Stimulated activated naive B cell treated with anti-CD40 and anti-IgM and Interleukin-4, amounts not matched to agents 10 μg/mL and 1 μg/mL and 100 μg/mL, for 72 hours (primary cell): ENCODE results near the gene RNF5.

Experiments used
- ATAC-seq, 2 donors: fragments of 150-1000 bp; cut with Tn5 transposase; replicated peaks; 2 replicates each; pipeline ENCODE4 v1.10.0; 2021; ENCODE audit warnings: moderate library complexity in 1 of 2
- DNase-seq: peaks from one replicate; pipeline ENCODE4 v3.0.0; 2021
- H3K27ac Mint-ChIP-seq: one replicate; pipeline ENCODE4 v1.8.0; 2022; ENCODE audit warnings: mild to moderate bottlenecking, mixed read lengths
- H3K27me3 Mint-ChIP-seq, 2 donors: one replicate each; pipeline ENCODE4 v1.8.0; 2022; ENCODE audit warnings: mixed read lengths in 2 of 2
- H3K36me3 Mint-ChIP-seq, 2 donors: one replicate each; pipeline ENCODE4 v1.8.0; 2022; ENCODE audit warnings: mixed read lengths in 2 of 2, mild to moderate bottlenecking in 1 of 2
- H3K4me1 Mint-ChIP-seq, 2 donors: one replicate each; pipeline ENCODE4 v1.8.0; 2022; ENCODE audit warnings: mixed read lengths in 2 of 2, mild to moderate bottlenecking in 1 of 2
- H3K4me3 Mint-ChIP-seq, 2 donors: one replicate each; pipeline ENCODE4 v1.8.0; 2022; ENCODE audit warnings: mild to moderate bottlenecking in 2 of 2, mixed read lengths in 2 of 2, moderate library complexity in 1 of 2
- H3K9me3 Mint-ChIP-seq, 2 donors: one replicate each; pipeline ENCODE4 v1.8.0; 2022; ENCODE audit warnings: mixed read lengths in 2 of 2, mild to moderate bottlenecking in 1 of 2

Gene RNF5

GRCh38 chr6:32212076-32212760 lies 34.0 kb downstream of the RNF5 start:
- Mint-ChIP-seq H3K27me3 (no peaks in the 10 kb centered on the region), H3K36me3 (no peaks in the 10 kb centered on the region), H3K27ac (no peak overlapping the region), H3K4me1 (peaks cover 4 to 11% of the 10 kb centered on the region in 2 donors), H3K4me3 (no peak overlapping the region), H3K9me3 (no peaks in the 10 kb centered on the region)
- ATAC-seq (no peak), DNase-seq (no peak)

- H3K27ac Mint-ChIP-seq = no peak overlapping the region
- no peak for ATAC-seq
Measured at GRCh38 chr6:32213649-32214048, 35.4 kb downstream of the RNF5 start.

GRCh38 chr6:32214126-32214525 lies 35.9 kb downstream of the RNF5 start:
- no peak for DNase-seq
- Mint-ChIP-seq H3K36me3 (no peaks in the 10 kb centered on the region), H3K27me3 (peaks cover 0 to 6% of the 10 kb centered on the region in 2 donors), H3K27ac (no peak overlapping the region), H3K9me3 (no peaks in the 10 kb centered on the region), H3K4me3 (no peak overlapping the region), H3K4me1 (peaks cover 6 to 11% of the 10 kb centered on the region in 2 donors)
- ATAC-seq = peak in 1 of 2 donors; percentile 48

More at GRCh38 chr6:32213649-32214048, 35.4 kb downstream of the RNF5 start:
- Mint-ChIP-seq H3K36me3 (no peaks in the 10 kb centered on the region), H3K4me3 (no peak overlapping the region), H3K27me3 (peaks cover 0 to 2% of the 10 kb centered on the region in 2 donors), H3K4me1 (peaks cover 6 to 11% of the 10 kb centered on the region in 2 donors), H3K9me3 (no peaks in the 10 kb centered on the region)
- DNase-seq = no peak

GRCh38 chr6:32215617-32216016 lies 37.4 kb downstream of the RNF5 start:
- Mint-ChIP-seq H3K27me3 (peaks cover 0 to 6% of the 10 kb centered on the region in 2 donors), H3K9me3 (no peaks in the 10 kb centered on the region), H3K27ac (no peak overlapping the region), H3K4me3 (no peak overlapping the region), H3K36me3 (no peaks in the 10 kb centered on the region), H3K4me1 (peaks cover 10 to 11% of the 10 kb centered on the region in 2 donors)
- DNase-seq (no peak), ATAC-seq (no peak)

- H3K4me3 Mint-ChIP-seq = no peak overlapping the region
- no peaks in the 10 kb centered on the region for H3K9me3 Mint-ChIP-seq
Measured at GRCh38 chr6:32216285-32216684, 38.1 kb downstream of the RNF5 start.

GRCh38 chr6:32216998-32217397 lies 38.8 kb downstream of the RNF5 start:
- H3K27ac Mint-ChIP-seq = no peak overlapping the region
- DNase-seq = no peak
- no peak for ATAC-seq
- no peak overlapping the region for H3K4me3 Mint-ChIP-seq
- peaks cover 10 to 11% of the 10 kb centered on the region in 2 donors for H3K4me1 Mint-ChIP-seq
- peaks cover 0 to 6% of the 10 kb centered on the region in 2 donors for H3K27me3 Mint-ChIP-seq
- no peaks in the 10 kb centered on the region for H3K36me3 Mint-ChIP-seq
- H3K9me3 Mint-ChIP-seq = no peaks in the 10 kb centered on the region

More at GRCh38 chr6:32216285-32216684, 38.1 kb downstream of the RNF5 start:
- Mint-ChIP-seq H3K36me3 (no peaks in the 10 kb centered on the region), H3K4me1 (peaks cover 10 to 11% of the 10 kb centered on the region in 2 donors), H3K27ac (no peak overlapping the region), H3K27me3 (peaks cover 0 to 6% of the 10 kb centered on the region in 2 donors)
- no peak for DNase-seq
- ATAC-seq = no peak

GRCh38 chr6:32218167-32218566 lies 40.0 kb downstream of the RNF5 start:
- no peaks in the 10 kb centered on the region for H3K36me3 Mint-ChIP-seq
- no peaks in the 10 kb centered on the region for H3K9me3 Mint-ChIP-seq
- H3K4me3 Mint-ChIP-seq = no peak overlapping the region
- ATAC-seq (no peak), DNase-seq (no peak)
- H3K27me3 Mint-ChIP-seq = peaks cover 0 to 6% of the 10 kb centered on the region in 2 donors
- no peak overlapping the region for H3K27ac Mint-ChIP-seq
- peaks cover 19 to 23% of the 10 kb centered on the region in 2 donors for H3K4me1 Mint-ChIP-seq

GRCh38 chr6:32220021-32220420 lies 41.8 kb downstream of the RNF5 start:
- DNase-seq = no peak
- no peaks in the 10 kb centered on the region for H3K36me3 Mint-ChIP-seq
- H3K4me3 Mint-ChIP-seq = no peak overlapping the region
- no peak for ATAC-seq
- peaks cover 0 to 6% of the 10 kb centered on the region in 2 donors for H3K27me3 Mint-ChIP-seq
- no peaks in the 10 kb centered on the region for H3K9me3 Mint-ChIP-seq
- peaks cover 27 to 35% of the 10 kb centered on the region in 2 donors for H3K4me1 Mint-ChIP-seq
- H3K27ac Mint-ChIP-seq = no peak overlapping the region

- DNase-seq = no peak
- no peaks in the 10 kb centered on the region for H3K36me3 Mint-ChIP-seq
Measured at GRCh38 chr6:32222333-32223230, 44.4 kb downstream of the RNF5 start.

GRCh38 chr6:32223258-32224235 lies 45.3 kb downstream of the RNF5 start, which contains the start of gene NOTCH4:
NOTCH4 (minus strand) TSS chr6:32224067; CDS start chr6:32223928, 139 bp downstream.
- Mint-ChIP-seq H3K27me3 (peaks cover 0 to 5% of the 10 kb centered on the region in 2 donors), H3K4me1 (peaks cover 42 to 58% of the 10 kb centered on the region in 2 donors), H3K36me3 (no peaks in the 10 kb centered on the region), H3K4me3 (peak within 1 kb of the TSS in 1 of 2 donors; percentile 46), H3K27ac (peak within 1 kb of the TSS; percentile 76), H3K9me3 (peaks cover 0 to 3% of the 10 kb centered on the region in 2 donors)
- DNase-seq = no peak
- no peak for ATAC-seq

More at GRCh38 chr6:32222333-32223230, 44.4 kb downstream of the RNF5 start:
- H3K27ac Mint-ChIP-seq = no peak overlapping the region
- peaks cover 0 to 6% of the 10 kb centered on the region in 2 donors for H3K27me3 Mint-ChIP-seq
- peaks cover 37 to 48% of the 10 kb centered on the region in 2 donors for H3K4me1 Mint-ChIP-seq
- peak overlapping the region in 1 of 2 donors; percentile 46 for H3K4me3 Mint-ChIP-seq
- peaks cover 0 to 3% of the 10 kb centered on the region in 2 donors for H3K9me3 Mint-ChIP-seq
- no peak for ATAC-seq

- DNase-seq (peak; percentile 69), ATAC-seq (peak; percentile 95 to 96)
- peaks cover 0 to 3% of the 10 kb centered on the region in 2 donors for H3K9me3 Mint-ChIP-seq
- no peaks in the 10 kb centered on the region for H3K36me3 Mint-ChIP-seq
- H3K27me3 Mint-ChIP-seq = no peaks in the 10 kb centered on the region
- peaks cover 43 to 63% of the 10 kb centered on the region in 2 donors for H3K4me1 Mint-ChIP-seq
- H3K27ac Mint-ChIP-seq = no peak overlapping the region
- no peak overlapping the region for H3K4me3 Mint-ChIP-seq
Measured at GRCh38 chr6:32224696-32225095, 46.5 kb downstream of the RNF5 start.

GRCh38 chr6:32226434-32226833 lies 48.2 kb downstream of the RNF5 start:
- Mint-ChIP-seq H3K9me3 (peaks cover 0 to 3% of the 10 kb centered on the region in 2 donors), H3K27ac (peak overlapping the region; percentile 52), H3K4me3 (no peak overlapping the region), H3K27me3 (no peaks in the 10 kb centered on the region), H3K36me3 (no peaks in the 10 kb centered on the region), H3K4me1 (peaks cover 43 to 63% of the 10 kb centered on the region in 2 donors)
- ATAC-seq = peak; percentile 64 to 66
- DNase-seq = no peak
